GM19372 (cell line): ENCODE results near the gene VPREB1.
"Not testable (repeated sequence)": the region's sequence is repeated elsewhere in the genome, so short reads cannot be mapped to it uniquely, and the experiment has no call there.

ENCODE experiments used
- ATAC-seq: cut with Tn5 transposase; IDR thresholded peaks from one replicate; pipeline ENCODE4 v1.9.1; 2021; ENCODE audit warnings: mild to moderate bottlenecking, low read depth, moderate library complexity; ENCODE audit not compliant: unreplicated experiment

The VPREB1 gene

GRCh38 chr22:22292656-22293055 lies 48.1 kb downstream of the VPREB1 start:
- not testable (repeated sequence) for ATAC-seq

GRCh38 chr22:22293436-22293835 lies 48.9 kb downstream of the VPREB1 start:
- not testable (repeated sequence) for ATAC-seq

- ATAC-seq, result not testable (repeated sequence)
Measured at GRCh38 chr22:22294641-22295040, 50.1 kb downstream of the VPREB1 start.
